GM08714 (cell line): Measurements from ENCODE around the gene ZXDC.

Experiments used
- H3K4me3 ChIP-seq: fragments of 200-500 bp; sonication (Bioruptor generic); 2 replicates; pipeline ENCODE4 v1.5.1; 2014; ENCODE audit warnings: mild to moderate bottlenecking, low read length, inconsistent platforms
- ZNF274 ChIP-seq: IDR thresholded peaks from 2 replicates; pipeline ENCODE4 v1.6.1; 2012; ENCODE audit warnings: mild to moderate bottlenecking, low read depth, low read length

ZXDC gene

DNA sequence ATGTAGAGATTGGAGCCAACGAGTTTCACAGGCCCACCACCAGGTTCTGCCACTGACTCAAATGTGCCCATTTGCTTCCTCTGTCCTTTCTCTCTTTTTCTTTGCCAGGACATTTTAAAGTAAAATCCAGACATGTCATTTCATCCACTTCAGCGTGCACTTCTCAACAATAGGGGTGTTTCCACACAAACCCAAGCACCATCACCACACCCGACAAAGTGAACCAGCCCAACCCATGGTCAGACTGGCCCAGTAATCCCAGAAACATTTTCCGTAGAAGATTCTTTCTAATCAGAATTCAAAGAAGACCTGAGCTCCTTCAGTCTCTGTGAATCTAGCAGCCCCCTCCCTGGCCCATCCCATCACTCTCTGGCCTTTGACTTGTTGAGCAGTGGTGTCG is 67.6 kb downstream of the ZXDC start:
- no peak for TF ChIP-seq ZNF274
- H3K4me3 ChIP-seq, result no peak overlapping the region

- no peak overlapping the region for H3K4me3 ChIP-seq
- no peak for TF ChIP-seq ZNF274
Observed at GRCh38 chr3:126407412-126408044, 68.2 kb downstream of the ZXDC start.

- no peak for TF ChIP-seq ZNF274
- no peak overlapping the region for H3K4me3 ChIP-seq
Observed at GRCh38 chr3:126406389-126407296, 69.0 kb downstream of the ZXDC start.

DNA sequence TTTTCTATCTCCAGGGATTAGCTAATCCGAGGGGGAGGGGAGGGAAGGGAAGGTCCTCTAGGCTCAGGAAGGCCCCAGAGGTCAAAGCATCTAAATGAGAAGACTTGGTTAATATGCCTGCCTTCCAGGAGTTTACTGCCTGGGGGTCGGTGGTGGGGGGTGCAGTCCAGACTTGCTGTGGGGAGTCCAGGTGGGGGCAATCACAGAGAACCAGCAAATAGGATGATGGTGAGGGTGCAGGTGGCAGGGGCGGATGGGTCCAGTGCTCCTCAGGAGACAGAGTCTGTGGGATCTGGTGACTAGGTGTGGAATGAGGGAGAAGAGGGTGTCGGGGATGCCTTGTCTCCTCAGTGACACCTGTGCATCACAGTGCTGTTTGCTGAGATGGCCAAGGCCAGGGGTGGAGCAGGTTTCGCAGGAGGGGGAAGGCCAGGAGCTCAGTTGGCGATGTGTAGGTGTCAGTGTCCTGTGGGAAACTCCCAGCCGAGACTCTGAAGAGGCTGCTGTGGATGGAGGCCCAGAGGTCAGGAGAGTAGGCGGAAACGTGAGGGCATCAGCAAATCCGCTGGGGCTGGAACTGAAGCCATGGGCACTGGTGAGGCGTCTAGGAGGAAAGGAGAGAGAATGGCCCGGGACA is 72.9 kb downstream of the ZXDC start:
- TF ChIP-seq ZNF274, result no peak

GRCh38 chr3:126402178-126402577 is 73.5 kb downstream of the ZXDC start:
- no peak overlapping the region for H3K4me3 ChIP-seq
- no peak for TF ChIP-seq ZNF274

More for the DNA sequence above, 72.9 kb downstream of the ZXDC start:
- H3K4me3 ChIP-seq, result no peak overlapping the region

- TF ChIP-seq ZNF274, result no peak
- no peak overlapping the region for H3K4me3 ChIP-seq
Observed at GRCh38 chr3:126401611-126402160, 74.0 kb downstream of the ZXDC start.

GRCh38 chr3:126399756-126400155 is 75.9 kb downstream of the ZXDC start:
- no peak for TF ChIP-seq ZNF274
- no peak overlapping the region for H3K4me3 ChIP-seq

- TF ChIP-seq ZNF274, result no peak
- H3K4me3 ChIP-seq, result no peak overlapping the region
Observed at GRCh38 chr3:126399351-126399735, 76.3 kb downstream of the ZXDC start.

DNA sequence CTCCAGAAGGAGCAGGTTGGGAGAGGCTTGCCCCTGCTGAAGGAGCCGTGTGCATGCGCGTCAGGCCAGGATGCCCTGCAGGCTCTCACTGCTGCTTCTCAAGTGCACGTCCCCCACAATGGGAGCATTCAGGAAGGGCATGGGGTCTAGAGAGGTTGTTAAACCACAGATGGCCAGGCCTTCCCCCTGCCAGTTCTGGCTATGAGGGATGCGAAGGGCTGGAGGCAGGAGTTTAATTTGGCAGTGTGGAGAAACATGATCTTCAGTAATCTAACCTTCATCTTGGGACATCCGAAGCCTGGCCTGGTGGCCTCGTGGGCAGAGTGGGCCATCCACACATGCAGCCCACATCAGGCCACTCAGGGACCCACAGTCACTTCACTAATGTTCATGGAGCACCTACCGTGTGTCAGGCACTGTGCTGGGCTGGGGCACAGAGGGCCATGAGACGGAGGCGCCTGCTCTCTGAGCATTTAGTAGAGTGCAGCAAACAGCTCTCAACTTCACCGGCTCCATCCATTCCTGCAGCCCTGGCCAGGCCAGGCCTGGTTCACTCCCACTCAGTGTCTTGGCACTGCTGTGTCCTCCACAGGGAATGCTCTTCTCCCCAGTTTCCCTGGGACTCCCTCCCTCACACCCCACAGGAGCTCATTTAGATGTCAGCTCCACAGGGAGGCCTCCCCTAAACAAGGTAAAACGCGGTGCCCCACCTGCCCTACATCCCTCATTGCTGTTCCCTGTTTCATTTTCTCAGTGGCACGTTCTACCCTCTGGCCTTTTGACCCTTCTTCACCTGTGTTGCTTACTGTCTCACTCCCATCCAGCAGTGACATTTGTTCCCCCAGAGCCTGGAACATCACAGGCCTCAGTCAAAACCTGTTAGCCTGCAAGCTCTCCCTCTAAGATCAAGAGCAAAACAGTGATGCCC is 77.0 kb downstream of the ZXDC start:
- H3K4me3 ChIP-seq, result no peak overlapping the region

DNA sequence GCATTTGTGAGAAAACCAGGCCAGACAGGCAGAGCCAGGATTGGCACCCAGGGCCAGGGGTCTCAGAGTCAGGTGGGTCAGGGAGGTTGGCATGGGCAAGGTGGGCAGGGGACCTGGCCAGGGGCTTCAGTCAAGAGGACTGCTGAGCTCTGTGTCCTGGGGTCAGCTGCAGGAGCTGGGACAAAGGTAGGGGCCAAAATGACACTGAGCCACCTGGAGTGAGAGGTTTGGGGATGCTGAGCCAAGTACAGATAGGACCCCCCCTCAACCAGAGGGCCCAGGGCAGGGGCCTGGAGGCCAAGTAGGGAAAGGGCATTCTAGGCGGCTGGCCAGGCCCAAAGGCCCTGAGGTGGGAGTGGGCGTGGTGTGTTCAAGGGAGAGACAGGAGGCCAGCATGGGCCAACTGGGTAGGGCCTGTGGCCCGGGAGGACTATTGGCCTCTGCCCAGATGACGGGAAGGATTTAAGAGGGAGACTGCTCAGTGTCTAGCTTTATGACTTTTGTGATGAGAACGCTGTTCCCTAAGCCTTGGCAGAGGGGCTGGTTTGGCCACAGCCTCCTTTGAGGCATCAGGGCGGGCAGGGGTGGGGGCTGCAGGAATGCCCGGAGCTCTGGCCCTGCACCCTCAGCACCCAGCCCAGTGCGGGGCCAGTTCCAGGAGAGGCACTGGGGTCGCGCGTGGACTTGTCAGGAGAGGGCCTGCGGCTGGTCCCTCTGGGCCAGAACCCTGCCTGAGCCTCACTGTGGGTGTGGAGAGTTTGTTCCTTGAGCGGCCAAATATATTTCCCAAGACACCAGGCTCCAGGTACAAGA is 77.9 kb downstream of the ZXDC start:
- TF ChIP-seq ZNF274, result no peak
- H3K4me3 ChIP-seq, result no peak overlapping the region

More for the DNA sequence above, 77.0 kb downstream of the ZXDC start:
- TF ChIP-seq ZNF274, result no peak

DNA sequence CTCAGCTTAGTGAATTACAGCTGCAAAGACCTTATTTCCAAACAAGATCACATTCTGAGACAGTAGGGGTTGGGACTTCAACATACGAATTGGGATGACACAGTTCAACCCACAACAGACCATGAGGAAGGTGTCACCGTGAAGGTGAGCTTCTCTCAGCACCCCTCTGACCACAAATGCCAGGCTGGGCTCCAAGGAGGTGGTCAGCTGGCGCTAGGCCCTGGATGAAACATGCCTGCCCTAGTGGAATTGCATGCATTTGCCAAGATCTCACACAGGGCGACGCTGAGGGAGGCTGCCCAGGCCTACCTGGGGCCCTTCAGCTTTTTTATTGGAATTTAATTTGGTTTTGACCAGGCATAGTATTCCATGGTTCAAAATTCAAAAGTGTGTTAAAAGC is 79.2 kb downstream of the ZXDC start:
- H3K4me3 ChIP-seq, result no peak overlapping the region
- TF ChIP-seq ZNF274, result no peak

DNA sequence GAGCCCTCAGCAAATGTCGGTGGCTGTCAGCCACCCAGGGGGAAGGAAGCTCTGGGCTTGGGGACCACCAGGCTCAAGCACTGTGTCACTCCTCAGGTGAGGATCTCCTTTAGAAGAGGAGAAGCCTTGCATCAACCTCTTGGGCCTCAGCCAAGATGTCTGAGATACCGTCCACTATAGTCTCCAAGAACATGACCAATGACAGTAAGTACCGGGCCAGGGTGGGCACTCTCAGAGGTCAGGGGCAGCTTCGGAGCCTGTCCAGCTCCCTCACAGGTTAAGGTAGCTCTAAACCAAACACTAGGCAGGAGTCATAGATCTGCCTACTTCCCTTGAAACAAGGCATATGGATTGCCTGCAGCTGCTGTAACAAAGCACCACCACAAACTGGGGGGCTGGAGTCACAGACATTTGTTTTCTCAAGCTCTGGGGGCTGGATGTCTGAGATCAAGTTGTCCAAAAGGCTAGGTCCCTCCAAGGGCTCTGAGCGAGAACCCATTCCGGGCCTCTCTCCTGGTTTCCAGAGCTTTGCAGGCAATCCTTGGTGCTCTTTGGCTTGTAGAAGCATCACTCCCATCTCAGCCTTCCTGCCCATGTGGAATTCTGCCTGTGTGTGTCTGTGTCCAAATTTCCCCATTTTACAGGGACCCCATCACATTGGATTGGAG is 79.7 kb downstream of the ZXDC start:
- no peak overlapping the region for H3K4me3 ChIP-seq
- no peak for TF ChIP-seq ZNF274
